Esophagus squamous epithelium (tissue), 4 donors: ENCODE data around the gene TIMM23B.
"Not testable (repeated sequence)": the region's sequence is repeated elsewhere in the genome, so short reads cannot be mapped to it uniquely, and the experiment has no call there.

Source experiments
- POLR2A ChIP-seq, 4 donors: fragments of 450-650 bp; IDR thresholded peaks; one replicate each; pipeline ENCODE4 v1.6.1; 2017; ENCODE audit warnings: antibody characterized with exemption in 4 of 4, mild to moderate bottlenecking in 4 of 4, moderate library complexity in 3 of 4
- TF ChIP-seq, protein P1 (sequence below), 6 experiments: fragments of 450-650 bp in 4 of 6; fragments of 200-600 bp in 2 of 6; sonication (generic) in 2 of 6; IDR thresholded peaks; one replicate each; pipeline ENCODE4 v1.5.1; 2016 to 2019; ENCODE audit warnings: antibody characterized with exemption in 6 of 6, mild to moderate bottlenecking in 4 of 6, moderate library complexity in 4 of 6

- TF ChIP-seq POLR2A (IDR thresholded peaks at IDR 0.05): not testable (repeated sequence)
- TF ChIP-seq, protein P1, sequence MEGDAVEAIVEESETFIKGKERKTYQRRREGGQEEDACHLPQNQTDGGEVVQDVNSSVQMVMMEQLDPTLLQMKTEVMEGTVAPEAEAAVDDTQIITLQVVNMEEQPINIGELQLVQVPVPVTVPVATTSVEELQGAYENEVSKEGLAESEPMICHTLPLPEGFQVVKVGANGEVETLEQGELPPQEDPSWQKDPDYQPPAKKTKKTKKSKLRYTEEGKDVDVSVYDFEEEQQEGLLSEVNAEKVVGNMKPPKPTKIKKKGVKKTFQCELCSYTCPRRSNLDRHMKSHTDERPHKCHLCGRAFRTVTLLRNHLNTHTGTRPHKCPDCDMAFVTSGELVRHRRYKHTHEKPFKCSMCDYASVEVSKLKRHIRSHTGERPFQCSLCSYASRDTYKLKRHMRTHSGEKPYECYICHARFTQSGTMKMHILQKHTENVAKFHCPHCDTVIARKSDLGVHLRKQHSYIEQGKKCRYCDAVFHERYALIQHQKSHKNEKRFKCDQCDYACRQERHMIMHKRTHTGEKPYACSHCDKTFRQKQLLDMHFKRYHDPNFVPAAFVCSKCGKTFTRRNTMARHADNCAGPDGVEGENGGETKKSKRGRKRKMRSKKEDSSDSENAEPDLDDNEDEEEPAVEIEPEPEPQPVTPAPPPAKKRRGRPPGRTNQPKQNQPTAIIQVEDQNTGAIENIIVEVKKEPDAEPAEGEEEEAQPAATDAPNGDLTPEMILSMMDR (IDR thresholded peaks at IDR 0.05): not testable (repeated sequence)
These were observed 41.9 kb upstream of the TIMM23B start for GRCh38 chr10:49899999-49900398.
